ENCODE measurements around the gene CEACAM4. TPM values are rescaled to one million over a fixed set of nuclear protein-coding genes. Genes with fewer than 3 reads are reported as not detected.
A peak's percentile ranks its signal among the peaks of the same experiment; 100 is the strongest.

CEACAM4 gene
- total RNA-seq, 2 experiments from 2014 or later: not detected

- POLR2A ChIA-PET: no interaction called here
- DNase-seq (no peak), ATAC-seq (no peak)
- H3K9me3 Mint-ChIP-seq: no peaks in the 10 kb centered on the region
- H3K27ac Mint-ChIP-seq: no peak overlapping the region
- CTCF ChIA-PET: interaction anchor here (1.0 kb wide), 1 partner anchor 38 kb away, joined by 4 read pairs; no protein-coding TSS in a partner anchor
- no peak for TF ChIP-seq CTCF (IDR thresholded peaks at IDR 0.05)
- intact Hi-C loops (cut with micrococcal nuclease): no loop called here
- H3K4me1 Mint-ChIP-seq (ENCODE audit: low read depth): peaks cover 2% of the 10 kb centered on the region
- no peaks in the 10 kb centered on the region for H3K36me3 Mint-ChIP-seq (ENCODE audit: low read depth)
- no peak overlapping the region for H3K4me3 Mint-ChIP-seq
- H3K27me3 Mint-ChIP-seq: peaks cover 12% of the 10 kb centered on the region
Measured at GRCh38 chr19:41601771-41602170, 25.1 kb downstream of the CEACAM4 start.

- DNase-seq (no peak), ATAC-seq (no peak)
- no peak overlapping the region for H3K4me3 Mint-ChIP-seq
- no peaks in the 10 kb centered on the region for H3K9me3 Mint-ChIP-seq
- POLR2A ChIA-PET: no interaction called here
- TF ChIP-seq CTCF (IDR thresholded peaks at IDR 0.05): no peak
- no peak overlapping the region for H3K27ac Mint-ChIP-seq
- no peaks in the 10 kb centered on the region for H3K36me3 Mint-ChIP-seq (ENCODE audit: low read depth)
- CTCF ChIA-PET: interaction anchor here (0.9 to 7.0 kb wide), 8 partner anchors 8 to 154 kb away, joined by 3 to 44 read pairs (median 4); no protein-coding TSS in a partner anchor
- peaks cover 7% of the 10 kb centered on the region for H3K4me1 Mint-ChIP-seq (ENCODE audit: low read depth)
- peaks cover 22% of the 10 kb centered on the region for H3K27me3 Mint-ChIP-seq
- intact Hi-C loops (cut with micrococcal nuclease): no loop called here
Measured at GRCh38 chr19:41599175-41599966, 27.5 kb downstream of the CEACAM4 start.

GRCh38 chr19:41597600-41598041 lies 29.3 kb downstream of the CEACAM4 start:
- peaks cover 7% of the 10 kb centered on the region for H3K4me1 Mint-ChIP-seq (ENCODE audit: low read depth)
- no peaks in the 10 kb centered on the region for H3K36me3 Mint-ChIP-seq (ENCODE audit: low read depth)
- ChIA-PET CTCF (interaction anchor here (0.6 to 7.0 kb wide), 38 partner anchors 10 to 522 kb away, joined by 3 to 44 read pairs (median 4); partner anchors contain the start of genes B9D2, DMAC2 and ERICH4), POLR2A (no interaction called here)
- DNase-seq (peak; percentile 89), ATAC-seq (peak; percentile 87)
- no peak overlapping the region for H3K27ac Mint-ChIP-seq
- peaks cover 26% of the 10 kb centered on the region for H3K27me3 Mint-ChIP-seq
- intact Hi-C loops (cut with micrococcal nuclease): no loop called here
- TF ChIP-seq CTCF (IDR thresholded peaks at IDR 0.05): peak; percentile 95
- H3K9me3 Mint-ChIP-seq: no peaks in the 10 kb centered on the region
- H3K4me3 Mint-ChIP-seq: no peak overlapping the region

- ATAC-seq (no peak), DNase-seq (no peak)
- CTCF ChIA-PET: interaction anchor here (0.6 to 7.0 kb wide), 18 partner anchors 8 to 294 kb away, joined by 3 to 44 read pairs (median 4); partner anchors contain the start of gene DMAC2
- Mint-ChIP-seq H3K4me3 (no peak overlapping the region), H3K4me1 (ENCODE audit: low read depth) (peaks cover 7% of the 10 kb centered on the region), H3K36me3 (ENCODE audit: low read depth) (no peaks in the 10 kb centered on the region), H3K27me3 (peaks cover 26% of the 10 kb centered on the region), H3K27ac (no peak overlapping the region), H3K9me3 (no peaks in the 10 kb centered on the region)
- intact Hi-C loops (cut with micrococcal nuclease): no loop called here
- POLR2A ChIA-PET: no interaction called here
- no peak for TF ChIP-seq CTCF (IDR thresholded peaks at IDR 0.05)
Measured at GRCh38 chr19:41595890-41596280, 31.0 kb downstream of the CEACAM4 start.

GRCh38 chr19:41595258-41595889 lies 31.5 kb downstream of the CEACAM4 start:
- no peaks in the 10 kb centered on the region for H3K9me3 Mint-ChIP-seq
- peaks cover 26% of the 10 kb centered on the region for H3K27me3 Mint-ChIP-seq
- intact Hi-C loops (cut with micrococcal nuclease): no loop called here
- H3K4me3 Mint-ChIP-seq: no peak overlapping the region
- DNase-seq (peak; percentile 75), ATAC-seq (peak; percentile 95)
- H3K27ac Mint-ChIP-seq: no peak overlapping the region
- peak; percentile 78 for TF ChIP-seq CTCF (IDR thresholded peaks at IDR 0.05)
- no peaks in the 10 kb centered on the region for H3K36me3 Mint-ChIP-seq (ENCODE audit: low read depth)
- ChIA-PET CTCF (interaction anchor here (0.6 to 7.0 kb wide), 15 partner anchors 8 to 259 kb away, joined by 3 to 44 read pairs (median 4); partner anchors contain the start of gene DMAC2), POLR2A (no interaction called here)
- H3K4me1 Mint-ChIP-seq (ENCODE audit: low read depth): peaks cover 7% of the 10 kb centered on the region

All from activated CD8-positive, alpha-beta T cell treated with anti-CD3 and anti-CD28 coated beads for 36 hours (primary cell).